HCT116 (cell line): ENCODE results near the gene MSH6. TPM values are rescaled to one million over a fixed set of nuclear protein-coding genes. Genes with fewer than 3 reads are reported as not detected.

Experiments
- ATAC-seq: fragments of 200-7000 bp; cut with Tn5 transposase; 2 replicates; pipeline ENCODE4 v1.9.1; 2020; ENCODE audit warnings: mild to moderate bottlenecking, moderate library complexity
- BruUV-seq: library from RNA; stranded (reverse); fragments of 400-500 nt; replicated peaks from 2 replicates; lab custom pipeline; 2021; lab: Mats Ljungman, UMichigan
- CTCF ChIA-PET: fragments of 300-600 bp; sonication (Branson Sonifier 250); formaldehyde crosslinking; loops from one replicate; lab custom pipeline; 2021; ENCODE audit warnings: antibody characterized with exemption; lab: Charles Lee
- POLR2A ChIA-PET: fragments of 300-600, 350-600 bp; sonication (Branson Sonifier 250); formaldehyde crosslinking; loops from one replicate; lab custom pipeline; 2021; ENCODE audit warnings: antibody characterized with exemption; lab: Charles Lee
- RAD21 ChIA-PET, 2 experiments: fragments of 300-600 bp; sonication (Branson Sonifier 250); formaldehyde crosslinking; loops; one replicate each; lab custom pipeline; 2023; ENCODE audit warnings: low total read pairs in 2 of 2; ENCODE audit not compliant: uncharacterized antibody in 2 of 2, unreplicated experiment in 2 of 2, low non-redundant PET in 1 of 2; lab: Charles Lee
- DNase-seq: peaks from one replicate; pipeline ENCODE4 v3.0.0-alpha.2; 2010; ENCODE audit warnings: low read depth, low spot score
- H2AFZ ChIP-seq: fragments of 200-600 bp; shearing (Covaris generic), sonication (generic); 2 replicates; pipeline ENCODE4 v1.6.1; 2017; ENCODE audit warnings: low read depth, mixed run types, mixed read lengths, antibody characterized with exemption, low read length; ENCODE audit not compliant: poor library complexity, severe bottlenecking
- H3K27ac ChIP-seq: 2 replicates; pipeline ENCODE4 v1.5.1; 2012; ENCODE audit warnings: low read depth, low read length
- H3K27me3 ChIP-seq: fragments of 200-600 bp; sonication (generic); 2 replicates; pipeline ENCODE4 v1.6.1; 2016; ENCODE audit warnings: mixed run types, low read length, mixed read lengths; ENCODE audit not compliant: insufficient read depth
- H3K36me3 ChIP-seq, 2 experiments: fragments of 200-500 bp in 1 of 2; fragments of 200-600 bp in 1 of 2; sonication (Bioruptor generic) in 1 of 2; sonication (generic) in 1 of 2; 2 replicates each; pipeline versions ENCODE4 v1.5.1 to v1.6.1; 2014 to 2016; ENCODE audit warnings: low read length in 2 of 2, inconsistent platforms in 1 of 2, mixed read lengths in 1 of 2, mixed run types in 1 of 2; ENCODE audit not compliant: insufficient read depth in 2 of 2, control insufficient read depth in 1 of 2
- H3K4me1 ChIP-seq, 2 experiments: fragments of 200-600 bp in 1 of 2; sonication (generic) in 1 of 2; 2 replicates each; pipeline versions ENCODE4 v1.5.1 to v1.6.1; 2012 to 2017; ENCODE audit warnings: low read length in 2 of 2, inconsistent platforms in 1 of 2, mild to moderate bottlenecking in 1 of 2, mixed read lengths in 1 of 2, mixed run types in 1 of 2, moderate library complexity in 1 of 2; ENCODE audit not compliant: insufficient read depth in 2 of 2, control insufficient read depth in 1 of 2
- H3K4me2 ChIP-seq: fragments of 200-600 bp; sonication (generic); 2 replicates; pipeline ENCODE4 v1.6.1; 2017; ENCODE audit warnings: mixed run types, low read length, mixed read lengths
- H3K4me3 ChIP-seq, 2 experiments: fragments of 200-600 bp in 1 of 2; sonication (generic) in 1 of 2; replicated peaks in 1 of 2; 2 replicates each; pipeline ENCODE4 v1.5.1; 2011 to 2016; ENCODE audit warnings: low read length in 2 of 2, control low read depth in 1 of 2, low read depth in 1 of 2, mild to moderate bottlenecking in 1 of 2, mixed read lengths in 1 of 2, mixed run types in 1 of 2
- H3K79me2 ChIP-seq: fragments of 200-600 bp; sonication (generic); 2 replicates; pipeline ENCODE4 v1.6.1; 2017; ENCODE audit warnings: mild to moderate bottlenecking, mixed run types, low read length, moderate library complexity, mixed read lengths; ENCODE audit not compliant: insufficient read depth
- H3K9ac ChIP-seq: fragments of 200-600 bp; sonication (generic); 2 replicates; pipeline ENCODE4 v1.6.1; 2016; ENCODE audit warnings: low read length, mixed read lengths
- H3K9me2 ChIP-seq: fragments of 200-600 bp; sonication (generic), shearing (Covaris generic); 2 replicates; pipeline ENCODE4 v1.6.1; 2017; ENCODE audit warnings: mixed run types, mild to moderate bottlenecking, moderate library complexity; ENCODE audit not compliant: insufficient read depth
- H3K9me3 ChIP-seq, 2 experiments: fragments of 200-500 bp in 1 of 2; fragments of 200-600 bp in 1 of 2; sonication (Bioruptor generic) in 1 of 2; sonication (generic) in 1 of 2; 2 replicates each; pipeline ENCODE4 v1.6.1; 2014 to 2017; ENCODE audit warnings: low read length in 2 of 2, mixed read lengths in 2 of 2, inconsistent platforms in 1 of 2, low read depth in 1 of 2, mild to moderate bottlenecking in 1 of 2, mixed run types in 1 of 2, moderate library complexity in 1 of 2; ENCODE audit not compliant: control insufficient read depth in 1 of 2, insufficient read depth in 1 of 2
- H4K20me1 ChIP-seq: fragments of 200-600 bp; sonication (generic), shearing (Covaris generic); 2 replicates; pipeline ENCODE4 v1.6.1; 2017; ENCODE audit warnings: mixed run types, mild to moderate bottlenecking, moderate library complexity; ENCODE audit not compliant: insufficient read depth
- CBX3 ChIP-seq: IDR thresholded peaks from 2 replicates; pipeline ENCODE4 v1.6.1; 2012; ENCODE audit warnings: low read depth
- CEBPB ChIP-seq: IDR thresholded peaks from 2 replicates; pipeline ENCODE4 v1.6.1; 2012; ENCODE audit warnings: low read depth
- EGR1 ChIP-seq: IDR thresholded peaks from 2 replicates; pipeline ENCODE4 v1.6.1; 2012; ENCODE audit warnings: low read depth
- ELF1 ChIP-seq: IDR thresholded peaks from 2 replicates; pipeline ENCODE4 v1.6.1; 2012; ENCODE audit warnings: low read depth, borderline replicate concordance
- EZH2phosphoT487 ChIP-seq: fragments of 200-600 bp; IDR thresholded peaks from 2 replicates; pipeline ENCODE4 v1.6.1; 2018; ENCODE audit warnings: antibody characterized with exemption, borderline replicate concordance
- POLR2AphosphoS5 ChIP-seq: IDR thresholded peaks from 2 replicates; pipeline ENCODE4 v1.6.1; 2011; ENCODE audit warnings: mild to moderate bottlenecking, low read depth, low read length, moderate library complexity
- RAD21 ChIP-seq: IDR thresholded peaks from 2 replicates; pipeline ENCODE4 v1.6.1; 2012; ENCODE audit warnings: low read depth, mild to moderate bottlenecking
- SP1 ChIP-seq: IDR thresholded peaks from 2 replicates; pipeline ENCODE4 v1.6.1; 2012; ENCODE audit warnings: low read depth
- TCF7L2 ChIP-seq: IDR thresholded peaks from 2 replicates; pipeline ENCODE4 v1.7.0; 2011; ENCODE audit warnings: borderline replicate concordance, inconsistent platforms; ENCODE audit not compliant: insufficient read depth, insufficient read length; ENCODE audit errors: extremely low read depth
- intact Hi-C: fragments of 100-400 bp; cut with micrococcal nuclease; formaldehyde crosslinking; loops from 2 replicates; pipeline ENCODE4 v1.10.0; 2022
- total RNA-seq: library from RNA; stranded (reverse); gene quantifications from one replicate; pipeline ENCODE4 v1.2.1, GENCODE V29; 2021; ENCODE audit not compliant: unreplicated experiment

The MSH6 gene
- total RNA-seq, 1 experiment from 2014 or later, result 71.2 TPM

- H3K79me2 ChIP-seq, result no peaks in the 10 kb centered on the region
- no peak for DNase-seq
- H3K4me1 ChIP-seq, result peaks cover 4 to 6% of the 10 kb centered on the region in 2 experiments; a peak in 3 of 4 replicates
- ChIA-PET CTCF (interaction anchor here (1.4 kb wide), 1 partner anchor 10 kb away, joined by 4 read pairs; no protein-coding TSS in a partner anchor), POLR2A (no interaction called here), RAD21 (no interaction called here)
- H2AFZ ChIP-seq, result no peak overlapping the region
- no peaks in the 10 kb centered on the region for H4K20me1 ChIP-seq
- H3K9me2 ChIP-seq, result no peaks in the 10 kb centered on the region
- no peak overlapping the region for H3K9ac ChIP-seq
- no peaks in the 10 kb centered on the region for H3K36me3 ChIP-seq
- no peak overlapping the region for H3K4me3 ChIP-seq
- H3K27ac ChIP-seq, result no peak overlapping the region
- TF ChIP-seq RAD21 (no peak), EGR1 (no peak), TCF7L2 (no peak), SP1 (no peak), CEBPB (no peak), CBX3 (no peak), POLR2AphosphoS5 (no peak), ELF1 (no peak), EZH2phosphoT487 (no peak)
- no peak overlapping the region for H3K4me2 ChIP-seq
- no peaks in the 10 kb centered on the region for H3K9me3 ChIP-seq
- intact Hi-C loops, result no loop called here
- no TSS peak for BruUV-seq
- no peak for ATAC-seq
- no peaks in the 10 kb centered on the region for H3K27me3 ChIP-seq
These were observed 5.5 kb upstream of the MSH6 start for GRCh38 chr2:47777277-47777937.
